GM12878 (cell line): ENCODE data around the gene ABHD6. TPM values are rescaled to one million over a fixed set of nuclear protein-coding genes. Genes with fewer than 3 reads are reported as not detected.

Experiments
- BMI1 ChIP-seq: fragments of 450-650 bp; IDR thresholded peaks from 2 replicates; pipeline ENCODE4 v1.6.1; 2016; ENCODE audit warnings: mild to moderate bottlenecking, moderate library complexity, borderline replicate concordance
- MTA3 ChIP-seq: IDR thresholded peaks from 2 replicates; pipeline ENCODE4 v1.6.1; 2012; ENCODE audit warnings: low read length, inconsistent platforms, borderline replicate concordance
- MYB ChIP-seq: fragments of 150-350 bp; IDR thresholded peaks from 2 replicates; pipeline ENCODE4 v1.6.1; 2014; ENCODE audit warnings: mild to moderate bottlenecking, low read depth, low read length, borderline replicate concordance
- NR2C1 ChIP-seq: fragments of 450-650 bp; IDR thresholded peaks from 2 replicates; pipeline ENCODE4 v1.6.1; 2017; ENCODE audit warnings: antibody characterized with exemption, mild to moderate bottlenecking, moderate library complexity
- RCOR1 ChIP-seq: conservative IDR thresholded peaks from 2 replicates; pipeline ENCODE4 v1.6.1; 2012; ENCODE audit warnings: low read depth, low read length, improper control_type of control experiment
- SPI1 ChIP-seq: IDR thresholded peaks from 2 replicates; pipeline ENCODE4 v1.6.1; 2011; ENCODE audit warnings: low read depth, mild to moderate bottlenecking, low read length, moderate library complexity, borderline replicate concordance; ENCODE audit not compliant: insufficient read depth
- STAT3 ChIP-seq: IDR thresholded peaks from 2 replicates; pipeline ENCODE4 v1.6.1; 2011; ENCODE audit warnings: low read depth, low read length, improper control_type of control experiment
- YY1 ChIP-seq: IDR thresholded peaks from 2 replicates; pipeline ENCODE4 v1.6.1; 2011; ENCODE audit warnings: low read depth, mild to moderate bottlenecking, low read length
- ZNF217 ChIP-seq: fragments of 450-650 bp; IDR thresholded peaks from 2 replicates; pipeline ENCODE4 v1.6.1; 2017; ENCODE audit warnings: antibody characterized with exemption, mild to moderate bottlenecking
- ZNF24 ChIP-seq: fragments of 450-650 bp; IDR thresholded peaks from 2 replicates; pipeline ENCODE4 v1.6.1; 2017; ENCODE audit warnings: antibody characterized with exemption, mild to moderate bottlenecking
- ZNF384 ChIP-seq: IDR thresholded peaks from 2 replicates; pipeline ENCODE4 v1.6.1; 2012; ENCODE audit warnings: low read depth, mild to moderate bottlenecking, low read length, improper control_type of control experiment, borderline replicate concordance
- polyA plus RNA-seq, 11 experiments: library from polyadenylated mRNA; depleted of rRNA in 4 of 11; unstranded in 6 of 11; stranded (reverse) in 5 of 11; fragments of >200 nt; fragmentation: Nextera tagmentation in 4 of 11; fragmentation: Illumina TruSeq in 1 of 11; extraction: Ambion mirVana in 4 of 11; extraction: Trizol in 1 of 11; gene quantifications; 1 replicate in 1 of 11; 2 replicates in 10 of 11; pipeline versions ENCODE4 v1.2.1 to v1.2.3, GENCODE V29; 2011 to 2016; ENCODE audit warnings: inconsistent platforms in 2 of 11, missing spikeins in 2 of 11, low read depth in 1 of 11
- total RNA-seq, 4 experiments: library from RNA; depleted of rRNA in 3 of 4; stranded (reverse); fragments of >200 nt in 3 of 4; fragmentation: Illumina TruSeq in 1 of 4; extraction: Trizol in 1 of 4; gene quantifications; 2 replicates each; pipeline versions ENCODE4 v1.2.1 to v1.2.3, GENCODE V29; 2013 to 2021
- TF ChIP-seq, protein P1 (sequence below): IDR thresholded peaks from 2 replicates; pipeline ENCODE4 v1.6.1; 2012; ENCODE audit warnings: improper control_type of control experiment, low read depth, low read length; ENCODE audit not compliant: insufficient replicate concordance
- TF ChIP-seq, protein P2 (sequence below): fragments of 450-650 bp; conservative IDR thresholded peaks from 2 replicates; pipeline ENCODE4 v1.6.1; 2017; ENCODE audit warnings: mild to moderate bottlenecking, moderate library complexity
- TF ChIP-seq, protein P3 (sequence below): fragments of 450-650 bp; IDR thresholded peaks from 2 replicates; pipeline ENCODE4 v1.6.1; 2017; ENCODE audit warnings: mild to moderate bottlenecking, moderate library complexity
- TF ChIP-seq, protein P4 (sequence below): fragments of 450-650 bp; IDR thresholded peaks from 2 replicates; pipeline ENCODE4 v1.6.1; 2017; ENCODE audit warnings: mild to moderate bottlenecking, low read depth, inconsistent platforms; ENCODE audit not compliant: poor library complexity, severe bottlenecking

The ABHD6 gene
- total and polyA plus RNA-seq, 10 of the 15 experiments (the other 5 are each of a cell fraction or from before 2014, with no cell fraction given): 1.4 to 33.2 (median 3.2) TPM

DNA sequence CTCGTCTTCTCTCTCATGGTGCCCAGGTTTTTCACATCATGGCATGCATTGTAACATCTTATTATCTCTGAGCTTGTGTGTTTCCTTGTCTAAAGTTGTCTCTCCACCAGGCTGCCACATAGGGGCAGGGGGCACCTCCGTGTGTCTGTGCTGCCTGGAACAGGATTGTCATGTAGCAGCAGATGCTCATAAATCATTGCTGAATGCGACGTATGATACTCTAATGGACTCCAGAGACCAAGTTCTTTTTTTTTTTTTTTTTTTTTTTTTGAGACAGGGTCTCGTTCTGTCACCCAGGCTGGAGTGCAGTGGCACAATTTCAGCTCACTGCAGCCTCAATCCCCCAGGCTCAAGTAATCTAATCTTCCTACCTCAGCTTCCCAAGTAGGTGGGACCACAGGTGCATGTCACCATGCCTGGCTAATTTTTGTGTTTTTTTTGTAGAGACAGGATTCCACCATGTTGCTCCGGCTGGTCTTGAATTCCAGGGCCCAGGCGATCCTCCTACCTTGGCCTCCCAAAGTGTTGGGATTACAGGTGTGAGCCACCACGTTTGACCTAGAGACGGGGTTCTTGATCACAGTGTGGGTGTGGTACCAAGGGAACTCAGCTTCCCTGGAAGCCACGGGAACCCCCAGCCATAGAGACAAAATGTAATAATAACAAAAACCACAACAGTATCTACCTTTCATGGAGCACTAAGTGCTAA is 22.1 kb upstream of the ABHD6 start (continued):
- TF ChIP-seq, protein P1, sequence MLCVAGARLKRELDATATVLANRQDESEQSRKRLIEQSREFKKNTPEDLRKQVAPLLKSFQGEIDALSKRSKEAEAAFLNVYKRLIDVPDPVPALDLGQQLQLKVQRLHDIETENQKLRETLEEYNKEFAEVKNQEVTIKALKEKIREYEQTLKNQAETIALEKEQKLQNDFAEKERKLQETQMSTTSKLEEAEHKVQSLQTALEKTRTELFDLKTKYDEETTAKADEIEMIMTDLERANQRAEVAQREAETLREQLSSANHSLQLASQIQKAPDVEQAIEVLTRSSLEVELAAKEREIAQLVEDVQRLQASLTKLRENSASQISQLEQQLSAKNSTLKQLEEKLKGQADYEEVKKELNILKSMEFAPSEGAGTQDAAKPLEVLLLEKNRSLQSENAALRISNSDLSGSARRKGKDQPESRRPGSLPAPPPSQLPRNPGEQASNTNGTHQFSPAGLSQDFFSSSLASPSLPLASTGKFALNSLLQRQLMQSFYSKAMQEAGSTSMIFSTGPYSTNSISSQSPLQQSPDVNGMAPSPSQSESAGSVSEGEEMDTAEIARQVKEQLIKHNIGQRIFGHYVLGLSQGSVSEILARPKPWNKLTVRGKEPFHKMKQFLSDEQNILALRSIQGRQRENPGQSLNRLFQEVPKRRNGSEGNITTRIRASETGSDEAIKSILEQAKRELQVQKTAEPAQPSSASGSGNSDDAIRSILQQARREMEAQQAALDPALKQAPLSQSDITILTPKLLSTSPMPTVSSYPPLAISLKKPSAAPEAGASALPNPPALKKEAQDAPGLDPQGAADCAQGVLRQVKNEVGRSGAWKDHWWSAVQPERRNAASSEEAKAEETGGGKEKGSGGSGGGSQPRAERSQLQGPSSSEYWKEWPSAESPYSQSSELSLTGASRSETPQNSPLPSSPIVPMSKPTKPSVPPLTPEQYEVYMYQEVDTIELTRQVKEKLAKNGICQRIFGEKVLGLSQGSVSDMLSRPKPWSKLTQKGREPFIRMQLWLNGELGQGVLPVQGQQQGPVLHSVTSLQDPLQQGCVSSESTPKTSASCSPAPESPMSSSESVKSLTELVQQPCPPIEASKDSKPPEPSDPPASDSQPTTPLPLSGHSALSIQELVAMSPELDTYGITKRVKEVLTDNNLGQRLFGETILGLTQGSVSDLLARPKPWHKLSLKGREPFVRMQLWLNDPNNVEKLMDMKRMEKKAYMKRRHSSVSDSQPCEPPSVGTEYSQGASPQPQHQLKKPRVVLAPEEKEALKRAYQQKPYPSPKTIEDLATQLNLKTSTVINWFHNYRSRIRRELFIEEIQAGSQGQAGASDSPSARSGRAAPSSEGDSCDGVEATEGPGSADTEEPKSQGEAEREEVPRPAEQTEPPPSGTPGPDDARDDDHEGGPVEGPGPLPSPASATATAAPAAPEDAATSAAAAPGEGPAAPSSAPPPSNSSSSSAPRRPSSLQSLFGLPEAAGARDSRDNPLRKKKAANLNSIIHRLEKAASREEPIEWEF: no peak
- TF ChIP-seq STAT3 (no peak), RCOR1 (peak; percentile 53; the same call in 1 of the 2 replicates), ZNF217 (no peak), NR2C1 (no peak), BMI1 (no peak), MTA3 (no peak), MYB (0 out of 2 replicates have a peak, but pooled peaks have one; percentile 7), ZNF24 (no peak), YY1 (0 out of 2 replicates have a peak, but pooled peaks have one; percentile 5), ZNF384 (no peak; the same call in 1 of the 2 replicates), SPI1 (no peak)
- TF ChIP-seq, protein P2, sequence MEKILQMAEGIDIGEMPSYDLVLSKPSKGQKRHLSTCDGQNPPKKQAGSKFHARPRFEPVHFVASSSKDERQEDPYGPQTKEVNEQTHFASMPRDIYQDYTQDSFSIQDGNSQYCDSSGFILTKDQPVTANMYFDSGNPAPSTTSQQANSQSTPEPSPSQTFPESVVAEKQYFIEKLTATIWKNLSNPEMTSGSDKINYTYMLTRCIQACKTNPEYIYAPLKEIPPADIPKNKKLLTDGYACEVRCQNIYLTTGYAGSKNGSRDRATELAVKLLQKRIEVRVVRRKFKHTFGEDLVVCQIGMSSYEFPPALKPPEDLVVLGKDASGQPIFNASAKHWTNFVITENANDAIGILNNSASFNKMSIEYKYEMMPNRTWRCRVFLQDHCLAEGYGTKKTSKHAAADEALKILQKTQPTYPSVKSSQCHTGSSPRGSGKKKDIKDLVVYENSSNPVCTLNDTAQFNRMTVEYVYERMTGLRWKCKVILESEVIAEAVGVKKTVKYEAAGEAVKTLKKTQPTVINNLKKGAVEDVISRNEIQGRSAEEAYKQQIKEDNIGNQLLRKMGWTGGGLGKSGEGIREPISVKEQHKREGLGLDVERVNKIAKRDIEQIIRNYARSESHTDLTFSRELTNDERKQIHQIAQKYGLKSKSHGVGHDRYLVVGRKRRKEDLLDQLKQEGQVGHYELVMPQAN: no peak
- TF ChIP-seq, protein P3, sequence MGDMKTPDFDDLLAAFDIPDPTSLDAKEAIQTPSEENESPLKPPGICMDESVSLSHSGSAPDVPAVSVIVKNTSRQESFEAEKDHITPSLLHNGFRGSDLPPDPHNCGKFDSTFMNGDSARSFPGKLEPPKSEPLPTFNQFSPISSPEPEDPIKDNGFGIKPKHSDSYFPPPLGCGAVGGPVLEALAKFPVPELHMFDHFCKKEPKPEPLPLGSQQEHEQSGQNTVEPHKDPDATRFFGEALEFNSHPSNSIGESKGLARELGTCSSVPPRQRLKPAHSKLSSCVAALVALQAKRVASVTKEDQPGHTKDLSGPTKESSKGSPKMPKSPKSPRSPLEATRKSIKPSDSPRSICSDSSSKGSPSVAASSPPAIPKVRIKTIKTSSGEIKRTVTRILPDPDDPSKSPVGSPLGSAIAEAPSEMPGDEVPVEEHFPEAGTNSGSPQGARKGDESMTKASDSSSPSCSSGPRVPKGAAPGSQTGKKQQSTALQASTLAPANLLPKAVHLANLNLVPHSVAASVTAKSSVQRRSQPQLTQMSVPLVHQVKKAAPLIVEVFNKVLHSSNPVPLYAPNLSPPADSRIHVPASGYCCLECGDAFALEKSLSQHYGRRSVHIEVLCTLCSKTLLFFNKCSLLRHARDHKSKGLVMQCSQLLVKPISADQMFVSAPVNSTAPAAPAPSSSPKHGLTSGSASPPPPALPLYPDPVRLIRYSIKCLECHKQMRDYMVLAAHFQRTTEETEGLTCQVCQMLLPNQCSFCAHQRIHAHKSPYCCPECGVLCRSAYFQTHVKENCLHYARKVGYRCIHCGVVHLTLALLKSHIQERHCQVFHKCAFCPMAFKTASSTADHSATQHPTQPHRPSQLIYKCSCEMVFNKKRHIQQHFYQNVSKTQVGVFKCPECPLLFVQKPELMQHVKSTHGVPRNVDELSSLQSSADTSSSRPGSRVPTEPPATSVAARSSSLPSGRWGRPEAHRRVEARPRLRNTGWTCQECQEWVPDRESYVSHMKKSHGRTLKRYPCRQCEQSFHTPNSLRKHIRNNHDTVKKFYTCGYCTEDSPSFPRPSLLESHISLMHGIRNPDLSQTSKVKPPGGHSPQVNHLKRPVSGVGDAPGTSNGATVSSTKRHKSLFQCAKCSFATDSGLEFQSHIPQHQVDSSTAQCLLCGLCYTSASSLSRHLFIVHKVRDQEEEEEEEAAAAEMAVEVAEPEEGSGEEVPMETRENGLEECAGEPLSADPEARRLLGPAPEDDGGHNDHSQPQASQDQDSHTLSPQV: no peak
- TF ChIP-seq, protein P4, sequence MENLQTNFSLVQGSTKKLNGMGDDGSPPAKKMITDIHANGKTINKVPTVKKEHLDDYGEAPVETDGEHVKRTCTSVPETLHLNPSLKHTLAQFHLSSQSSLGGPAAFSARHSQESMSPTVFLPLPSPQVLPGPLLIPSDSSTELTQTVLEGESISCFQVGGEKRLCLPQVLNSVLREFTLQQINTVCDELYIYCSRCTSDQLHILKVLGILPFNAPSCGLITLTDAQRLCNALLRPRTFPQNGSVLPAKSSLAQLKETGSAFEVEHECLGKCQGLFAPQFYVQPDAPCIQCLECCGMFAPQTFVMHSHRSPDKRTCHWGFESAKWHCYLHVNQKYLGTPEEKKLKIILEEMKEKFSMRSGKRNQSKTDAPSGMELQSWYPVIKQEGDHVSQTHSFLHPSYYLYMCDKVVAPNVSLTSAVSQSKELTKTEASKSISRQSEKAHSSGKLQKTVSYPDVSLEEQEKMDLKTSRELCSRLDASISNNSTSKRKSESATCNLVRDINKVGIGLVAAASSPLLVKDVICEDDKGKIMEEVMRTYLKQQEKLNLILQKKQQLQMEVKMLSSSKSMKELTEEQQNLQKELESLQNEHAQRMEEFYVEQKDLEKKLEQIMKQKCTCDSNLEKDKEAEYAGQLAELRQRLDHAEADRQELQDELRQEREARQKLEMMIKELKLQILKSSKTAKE: no peak
